Measurements from ENCODE around the gene DNAH9. TPM values are rescaled to one million over a fixed set of nuclear protein-coding genes. Genes with fewer than 3 reads are reported as not detected.

DNAH9 gene
- total and polyA plus RNA-seq, 2 donors (not counting 1 experiment from before 2014, with no cell fraction given): not detected

- H3K4me3 Mint-ChIP-seq: no peak overlapping the region
- H3K36me3 ChIP-seq (replicated peaks in 1 of 2; ENCODE audit: control extremely low read depth in 1 of 2, control insufficient read depth in 1 of 2, extremely low read depth in 1 of 2, insufficient read depth in 2 of 2, low read length in 1 of 2): no peaks in the 10 kb centered on the region
- H3K27me3 Mint-ChIP-seq: no peaks in the 10 kb centered on the region
- no peak for ATAC-seq (ENCODE audit: low read depth)
- H3K27ac ChIP-seq (ENCODE audit: low read length in 2 of 2): no peak overlapping the region
- TF ChIP-seq EZH2 (IDR thresholded peaks at IDR 0.05; ENCODE audit: borderline replicate concordance, insufficient read depth, low read depth, low read length, poor library complexity, severe bottlenecking) (no peak), CTCF (IDR thresholded peaks at IDR 0.05) (no peak)
- no peaks in the 10 kb centered on the region for H3K9me3 Mint-ChIP-seq (ENCODE audit: insufficient read depth)
- DNase-seq: no peak
- intact Hi-C loops (cut with micrococcal nuclease): no loop called here
- no peak overlapping the region for H3K27ac Mint-ChIP-seq
- no peaks in the 10 kb centered on the region for H3K79me2 ChIP-seq (ENCODE audit: control insufficient read depth, insufficient read depth, low read length)
- H3K4me3 ChIP-seq (ENCODE audit: control extremely low read depth in 1 of 5, extremely low read depth in 1 of 5, insufficient read depth in 1 of 5, low read depth in 2 of 5, low read length in 4 of 5): no peak overlapping the region
- ChIA-PET POLR2A (no interaction called here), CTCF (no interaction called here)
- no peaks in the 10 kb centered on the region for H4K20me1 ChIP-seq (ENCODE audit: control insufficient read depth, insufficient read depth, low read length, poor library complexity, severe bottlenecking)
- WGBS (ENCODE audit: insufficient coverage): 29% methylated on average over 1 of the region's 3 CpGs
- no peaks in the 10 kb centered on the region for H3K4me1 ChIP-seq (ENCODE audit: control insufficient read depth in 2 of 2, insufficient read depth in 2 of 2, low read length in 2 of 2)
- H2AFZ ChIP-seq (ENCODE audit: insufficient read depth, low read depth, low read length, poor library complexity, severe bottlenecking): no peak overlapping the region
- no peaks in the 10 kb centered on the region for H3K27me3 ChIP-seq (replicated peaks in 1 of 4; ENCODE audit: control extremely low read depth in 1 of 4, control insufficient read depth in 3 of 4, insufficient read depth in 4 of 4, low read length in 3 of 4)
- no peak overlapping the region for H3K4me2 ChIP-seq (replicated peaks; ENCODE audit: low read depth, low read length, poor library complexity, severe bottlenecking)
- H3K9me3 ChIP-seq (ENCODE audit: control extremely low read depth in 1 of 3, control insufficient read depth in 2 of 3, insufficient read depth in 1 of 3, low read length in 2 of 3): peaks cover 0 to 14% (median 0%) of the 10 kb centered on the region in 3 donors
- H3K4me1 Mint-ChIP-seq: no peaks in the 10 kb centered on the region
- no peak overlapping the region for H3K9ac ChIP-seq (ENCODE audit: low read length)
Observed at GRCh38 chr17:11564589-11565380, 33.5 kb upstream of the DNAH9 start.

- Histone ChIP-seq H3K4me3 (ENCODE audit: control extremely low read depth in 1 of 5, extremely low read depth in 1 of 5, insufficient read depth in 1 of 5, low read depth in 2 of 5, low read length in 4 of 5) (no peak overlapping the region), H2AFZ (ENCODE audit: insufficient read depth, low read depth, low read length, poor library complexity, severe bottlenecking) (no peak overlapping the region), H3K4me1 (ENCODE audit: control insufficient read depth in 2 of 2, insufficient read depth in 2 of 2, low read length in 2 of 2) (no peaks in the 10 kb centered on the region), H3K27me3 (replicated peaks in 1 of 4; ENCODE audit: control extremely low read depth in 1 of 4, control insufficient read depth in 3 of 4, insufficient read depth in 4 of 4, low read length in 3 of 4) (no peaks in the 10 kb centered on the region), H3K27ac (ENCODE audit: low read length in 2 of 2) (no peak overlapping the region), H3K9me3 (ENCODE audit: control extremely low read depth in 1 of 3, control insufficient read depth in 2 of 3, insufficient read depth in 1 of 3, low read length in 2 of 3) (peaks cover 0 to 9% (median 0%) of the 10 kb centered on the region in 3 donors), H3K4me2 (replicated peaks; ENCODE audit: low read depth, low read length, poor library complexity, severe bottlenecking) (no peak overlapping the region), H3K9ac (ENCODE audit: low read length) (no peak overlapping the region), H3K79me2 (ENCODE audit: control insufficient read depth, insufficient read depth, low read length) (no peaks in the 10 kb centered on the region), H4K20me1 (ENCODE audit: control insufficient read depth, insufficient read depth, low read length, poor library complexity, severe bottlenecking) (no peaks in the 10 kb centered on the region), H3K36me3 (replicated peaks in 1 of 2; ENCODE audit: control extremely low read depth in 1 of 2, control insufficient read depth in 1 of 2, extremely low read depth in 1 of 2, insufficient read depth in 2 of 2, low read length in 1 of 2) (no peaks in the 10 kb centered on the region)
- Mint-ChIP-seq H3K9me3 (ENCODE audit: insufficient read depth) (no peaks in the 10 kb centered on the region), H3K27me3 (no peaks in the 10 kb centered on the region), H3K4me3 (no peak overlapping the region), H3K27ac (no peak overlapping the region), H3K4me1 (no peaks in the 10 kb centered on the region)
- WGBS (ENCODE audit: insufficient coverage): 89% methylated on average over 2 of the region's 4 CpGs
- ATAC-seq (ENCODE audit: low read depth) (no peak), DNase-seq (no peak)
- TF ChIP-seq EZH2 (IDR thresholded peaks at IDR 0.05; ENCODE audit: borderline replicate concordance, insufficient read depth, low read depth, low read length, poor library complexity, severe bottlenecking) (no peak), CTCF (IDR thresholded peaks at IDR 0.05) (no peak)
- ChIA-PET POLR2A (no interaction called here), CTCF (no interaction called here)
- intact Hi-C loops (cut with micrococcal nuclease): no loop called here
Observed at GRCh38 chr17:11565591-11565990, 32.7 kb upstream of the DNAH9 start.
